ENCODE measurements around the gene STAT5B. TPM values are rescaled to one million over a fixed set of nuclear protein-coding genes. Genes with fewer than 3 reads are reported as not detected.

Gene STAT5B
- total and polyA plus RNA-seq, 2 of the 13 experiments (the other 11 are each of a cell fraction or from before 2014, with no cell fraction given): 21.0 to 42.8 TPM

DNA sequence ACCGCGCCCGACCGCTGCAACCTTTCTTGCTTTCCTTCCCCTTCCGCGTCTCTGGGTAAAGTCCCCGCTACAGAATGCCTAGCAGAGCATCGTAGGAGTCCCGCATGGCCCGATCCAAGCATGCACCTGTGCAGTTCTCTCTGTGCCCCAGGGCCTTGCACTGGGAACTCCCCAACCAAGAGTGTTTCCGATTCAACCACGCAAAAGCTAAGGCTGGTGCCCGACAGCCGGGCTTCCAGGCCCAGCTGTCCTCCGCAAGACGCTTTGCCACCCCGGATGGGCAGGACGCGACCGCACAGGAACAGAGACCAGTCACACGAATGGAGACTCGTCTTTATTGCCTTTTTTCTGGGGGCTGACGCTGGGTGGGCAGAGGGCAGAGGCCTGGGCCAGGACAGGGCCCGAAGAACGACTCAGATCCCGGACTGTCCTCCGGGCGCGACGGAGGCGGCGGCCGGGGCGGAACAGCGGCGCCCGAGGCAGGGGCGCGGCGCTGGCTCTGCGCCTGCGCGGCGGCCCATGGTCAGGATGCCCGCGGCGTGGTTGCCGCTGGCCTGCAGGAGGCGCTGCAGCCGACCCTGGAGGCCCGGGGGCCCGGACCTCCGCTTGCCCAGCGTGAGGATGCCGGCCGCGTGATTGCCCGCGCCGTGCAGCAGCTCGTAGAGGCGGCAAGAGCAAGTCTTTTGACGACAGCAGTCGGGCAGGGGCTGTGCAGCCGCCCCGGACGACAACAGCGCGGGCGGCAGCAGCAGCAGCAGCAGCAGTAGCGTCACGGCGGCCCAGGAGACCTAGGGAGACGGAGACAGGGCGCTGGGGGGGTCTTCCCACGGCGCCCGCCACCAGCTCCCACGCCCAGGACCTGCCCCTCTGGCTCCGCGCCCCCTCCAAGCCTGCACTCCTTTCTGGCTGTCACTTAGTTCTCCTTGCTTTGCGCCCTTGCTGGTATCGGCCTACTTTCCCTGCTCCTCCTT is 92.2 kb downstream of the STAT5B start (continued):
- TF ChIP-seq, protein P1, sequence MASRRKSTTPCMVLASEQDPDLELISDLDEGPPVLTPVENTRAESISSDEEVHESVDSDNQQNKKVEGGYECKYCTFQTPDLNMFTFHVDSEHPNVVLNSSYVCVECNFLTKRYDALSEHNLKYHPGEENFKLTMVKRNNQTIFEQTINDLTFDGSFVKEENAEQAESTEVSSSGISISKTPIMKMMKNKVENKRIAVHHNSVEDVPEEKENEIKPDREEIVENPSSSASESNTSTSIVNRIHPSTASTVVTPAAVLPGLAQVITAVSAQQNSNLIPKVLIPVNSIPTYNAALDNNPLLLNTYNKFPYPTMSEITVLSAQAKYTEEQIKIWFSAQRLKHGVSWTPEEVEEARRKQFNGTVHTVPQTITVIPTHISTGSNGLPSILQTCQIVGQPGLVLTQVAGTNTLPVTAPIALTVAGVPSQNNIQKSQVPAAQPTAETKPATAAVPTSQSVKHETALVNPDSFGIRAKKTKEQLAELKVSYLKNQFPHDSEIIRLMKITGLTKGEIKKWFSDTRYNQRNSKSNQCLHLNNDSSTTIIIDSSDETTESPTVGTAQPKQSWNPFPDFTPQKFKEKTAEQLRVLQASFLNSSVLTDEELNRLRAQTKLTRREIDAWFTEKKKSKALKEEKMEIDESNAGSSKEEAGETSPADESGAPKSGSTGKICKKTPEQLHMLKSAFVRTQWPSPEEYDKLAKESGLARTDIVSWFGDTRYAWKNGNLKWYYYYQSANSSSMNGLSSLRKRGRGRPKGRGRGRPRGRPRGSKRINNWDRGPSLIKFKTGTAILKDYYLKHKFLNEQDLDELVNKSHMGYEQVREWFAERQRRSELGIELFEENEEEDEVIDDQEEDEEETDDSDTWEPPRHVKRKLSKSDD (CRISPR knock-in tag; IDR thresholded peaks at IDR 0.05; ENCODE audit: low read depth): 0 out of 2 replicates have a peak, but pooled peaks have one; percentile 62
- TF ChIP-seq ZNF883 (CRISPR knock-in tag; IDR thresholded peaks at IDR 0.05; ENCODE audit: not compliant biosample characterization) (peak; percentile 77), POLR2G (IDR thresholded peaks at IDR 0.05; ENCODE audit: low read depth, low read length) (peak; percentile 85), ZNF432 (CRISPR knock-in tag; IDR thresholded peaks at IDR 0.05; ENCODE audit: borderline replicate concordance) (no peak), KLF15 (CRISPR knock-in tag; IDR thresholded peaks at IDR 0.05; ENCODE audit: borderline replicate concordance) (peak; percentile 92; the same call in 1 of the 2 replicates), ZBTB1 (CRISPR knock-in tag; IDR thresholded peaks at IDR 0.05; ENCODE audit: borderline replicate concordance) (0 out of 2 replicates have a peak, but pooled peaks have one; percentile 23), ZNF782 (CRISPR knock-in tag; IDR thresholded peaks at IDR 0.05; ENCODE audit: borderline replicate concordance) (peak; percentile 83; the same call in 1 of the 2 replicates), ZNF264 (CRISPR knock-in tag; IDR thresholded peaks at IDR 0.05) (peak; percentile 28), HOXA7 (CRISPR knock-in tag; IDR thresholded peaks at IDR 0.05) (no peak), TCF12 (IDR thresholded peaks at IDR 0.05) (no peak), TCF12 (CRISPR knock-in tag; IDR thresholded peaks at IDR 0.05) (no peak), ZNF143 (CRISPR knock-in tag; IDR thresholded peaks at IDR 0.05) (peak; percentile 10; the same call in 1 of the 2 replicates), ZNF615 (CRISPR knock-in tag; IDR thresholded peaks at IDR 0.05; ENCODE audit: borderline replicate concordance) (no peak)
- TF ChIP-seq, protein P2, sequence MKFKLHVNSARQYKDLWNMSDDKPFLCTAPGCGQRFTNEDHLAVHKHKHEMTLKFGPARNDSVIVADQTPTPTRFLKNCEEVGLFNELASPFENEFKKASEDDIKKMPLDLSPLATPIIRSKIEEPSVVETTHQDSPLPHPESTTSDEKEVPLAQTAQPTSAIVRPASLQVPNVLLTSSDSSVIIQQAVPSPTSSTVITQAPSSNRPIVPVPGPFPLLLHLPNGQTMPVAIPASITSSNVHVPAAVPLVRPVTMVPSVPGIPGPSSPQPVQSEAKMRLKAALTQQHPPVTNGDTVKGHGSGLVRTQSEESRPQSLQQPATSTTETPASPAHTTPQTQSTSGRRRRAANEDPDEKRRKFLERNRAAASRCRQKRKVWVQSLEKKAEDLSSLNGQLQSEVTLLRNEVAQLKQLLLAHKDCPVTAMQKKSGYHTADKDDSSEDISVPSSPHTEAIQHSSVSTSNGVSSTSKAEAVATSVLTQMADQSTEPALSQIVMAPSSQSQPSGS (CRISPR knock-in tag; IDR thresholded peaks at IDR 0.05): peak; percentile 50; the same call in 1 of the 2 replicates
- TF ChIP-seq, protein P3, sequence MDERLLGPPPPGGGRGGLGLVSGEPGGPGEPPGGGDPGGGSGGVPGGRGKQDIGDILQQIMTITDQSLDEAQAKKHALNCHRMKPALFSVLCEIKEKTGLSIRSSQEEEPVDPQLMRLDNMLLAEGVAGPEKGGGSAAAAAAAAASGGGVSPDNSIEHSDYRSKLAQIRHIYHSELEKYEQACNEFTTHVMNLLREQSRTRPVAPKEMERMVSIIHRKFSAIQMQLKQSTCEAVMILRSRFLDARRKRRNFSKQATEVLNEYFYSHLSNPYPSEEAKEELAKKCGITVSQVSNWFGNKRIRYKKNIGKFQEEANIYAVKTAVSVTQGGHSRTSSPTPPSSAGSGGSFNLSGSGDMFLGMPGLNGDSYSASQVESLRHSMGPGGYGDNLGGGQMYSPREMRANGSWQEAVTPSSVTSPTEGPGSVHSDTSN (CRISPR knock-in tag; IDR thresholded peaks at IDR 0.05): 0 out of 2 replicates have a peak, but pooled peaks have one; percentile 5
- TF ChIP-seq, protein P4, sequence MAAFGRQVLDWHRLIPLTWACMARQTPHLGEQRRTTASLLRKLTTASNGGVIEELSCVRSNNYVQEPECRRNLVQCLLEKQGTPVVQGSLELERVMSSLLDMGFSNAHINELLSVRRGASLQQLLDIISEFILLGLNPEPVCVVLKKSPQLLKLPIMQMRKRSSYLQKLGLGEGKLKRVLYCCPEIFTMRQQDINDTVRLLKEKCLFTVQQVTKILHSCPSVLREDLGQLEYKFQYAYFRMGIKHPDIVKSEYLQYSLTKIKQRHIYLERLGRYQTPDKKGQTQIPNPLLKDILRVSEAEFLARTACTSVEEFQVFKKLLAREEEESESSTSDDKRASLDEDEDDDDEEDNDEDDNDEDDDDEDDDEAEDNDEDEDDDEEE (CRISPR knock-in tag; IDR thresholded peaks at IDR 0.05): peak; percentile 71; the same call in 1 of the 2 replicates
- TF ChIP-seq, protein P5, sequence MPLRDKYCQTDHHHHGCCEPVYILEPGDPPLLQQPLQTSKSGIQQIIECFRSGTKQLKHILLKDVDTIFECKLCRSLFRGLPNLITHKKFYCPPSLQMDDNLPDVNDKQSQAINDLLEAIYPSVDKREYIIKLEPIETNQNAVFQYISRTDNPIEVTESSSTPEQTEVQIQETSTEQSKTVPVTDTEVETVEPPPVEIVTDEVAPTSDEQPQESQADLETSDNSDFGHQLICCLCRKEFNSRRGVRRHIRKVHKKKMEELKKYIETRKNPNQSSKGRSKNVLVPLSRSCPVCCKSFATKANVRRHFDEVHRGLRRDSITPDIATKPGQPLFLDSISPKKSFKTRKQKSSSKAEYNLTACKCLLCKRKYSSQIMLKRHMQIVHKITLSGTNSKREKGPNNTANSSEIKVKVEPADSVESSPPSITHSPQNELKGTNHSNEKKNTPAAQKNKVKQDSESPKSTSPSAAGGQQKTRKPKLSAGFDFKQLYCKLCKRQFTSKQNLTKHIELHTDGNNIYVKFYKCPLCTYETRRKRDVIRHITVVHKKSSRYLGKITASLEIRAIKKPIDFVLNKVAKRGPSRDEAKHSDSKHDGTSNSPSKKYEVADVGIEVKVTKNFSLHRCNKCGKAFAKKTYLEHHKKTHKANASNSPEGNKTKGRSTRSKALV (CRISPR knock-in tag; IDR thresholded peaks at IDR 0.05): peak; percentile 96
- TF ChIP-seq, protein P6, sequence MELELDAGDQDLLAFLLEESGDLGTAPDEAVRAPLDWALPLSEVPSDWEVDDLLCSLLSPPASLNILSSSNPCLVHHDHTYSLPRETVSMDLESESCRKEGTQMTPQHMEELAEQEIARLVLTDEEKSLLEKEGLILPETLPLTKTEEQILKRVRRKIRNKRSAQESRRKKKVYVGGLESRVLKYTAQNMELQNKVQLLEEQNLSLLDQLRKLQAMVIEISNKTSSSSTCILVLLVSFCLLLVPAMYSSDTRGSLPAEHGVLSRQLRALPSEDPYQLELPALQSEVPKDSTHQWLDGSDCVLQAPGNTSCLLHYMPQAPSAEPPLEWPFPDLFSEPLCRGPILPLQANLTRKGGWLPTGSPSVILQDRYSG (CRISPR knock-in tag; IDR thresholded peaks at IDR 0.05): peak; percentile 91
